ENCODE data around the gene CCDC197.

The CCDC197 gene

DNA sequence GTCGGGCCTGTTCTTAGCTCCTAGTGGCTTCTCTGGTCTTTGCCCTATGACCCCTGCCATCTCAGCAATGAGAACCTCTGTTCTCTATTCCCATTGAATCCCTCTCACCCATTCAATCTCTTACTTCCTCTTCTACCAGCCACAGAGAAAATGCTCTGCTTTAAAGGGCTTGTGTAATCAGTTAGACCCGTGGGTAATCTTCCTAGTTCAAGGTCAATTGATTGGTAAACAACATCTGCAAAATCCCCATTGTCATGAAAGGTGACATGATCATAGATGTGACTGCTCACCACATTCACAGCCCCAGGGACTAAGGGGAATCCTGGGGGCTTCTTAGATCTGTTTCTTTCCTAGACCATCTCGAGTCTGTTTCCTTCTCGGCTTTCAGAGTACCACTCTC lies 7.2 kb upstream of the CCDC197 start:
- in situ Hi-C loops (cut with HindIII; ENCODE audit: low sequenced_read_pairs) = no loop called here
- H3K4me3 ChIP-seq (ENCODE audit: low read depth, low read length) = no peak overlapping the region
- TF ChIP-seq, protein P1, sequence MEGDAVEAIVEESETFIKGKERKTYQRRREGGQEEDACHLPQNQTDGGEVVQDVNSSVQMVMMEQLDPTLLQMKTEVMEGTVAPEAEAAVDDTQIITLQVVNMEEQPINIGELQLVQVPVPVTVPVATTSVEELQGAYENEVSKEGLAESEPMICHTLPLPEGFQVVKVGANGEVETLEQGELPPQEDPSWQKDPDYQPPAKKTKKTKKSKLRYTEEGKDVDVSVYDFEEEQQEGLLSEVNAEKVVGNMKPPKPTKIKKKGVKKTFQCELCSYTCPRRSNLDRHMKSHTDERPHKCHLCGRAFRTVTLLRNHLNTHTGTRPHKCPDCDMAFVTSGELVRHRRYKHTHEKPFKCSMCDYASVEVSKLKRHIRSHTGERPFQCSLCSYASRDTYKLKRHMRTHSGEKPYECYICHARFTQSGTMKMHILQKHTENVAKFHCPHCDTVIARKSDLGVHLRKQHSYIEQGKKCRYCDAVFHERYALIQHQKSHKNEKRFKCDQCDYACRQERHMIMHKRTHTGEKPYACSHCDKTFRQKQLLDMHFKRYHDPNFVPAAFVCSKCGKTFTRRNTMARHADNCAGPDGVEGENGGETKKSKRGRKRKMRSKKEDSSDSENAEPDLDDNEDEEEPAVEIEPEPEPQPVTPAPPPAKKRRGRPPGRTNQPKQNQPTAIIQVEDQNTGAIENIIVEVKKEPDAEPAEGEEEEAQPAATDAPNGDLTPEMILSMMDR (IDR thresholded peaks at IDR 0.05; ENCODE audit: low read depth, low read length) = no peak
- no peak for DNase-seq (ENCODE audit: low read depth, low spot score)

DNA sequence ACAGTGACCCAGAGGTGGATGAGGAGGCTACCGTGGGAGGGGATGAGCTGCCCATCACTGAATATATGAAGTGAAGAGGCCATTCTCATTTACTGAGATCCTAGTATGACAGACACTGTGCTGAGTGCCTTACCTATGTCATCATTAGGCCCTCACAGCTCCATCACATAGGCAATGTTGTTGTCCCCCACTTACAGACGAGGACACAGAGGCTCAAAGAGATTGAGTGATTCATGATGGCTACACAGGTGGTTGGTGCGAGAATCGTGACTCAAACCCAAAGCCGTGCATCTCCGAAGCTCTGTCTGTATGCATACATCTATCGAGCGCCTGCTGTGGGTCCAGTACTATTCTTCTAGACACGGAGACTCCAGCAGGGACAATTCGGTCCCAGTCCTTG lies 5.9 kb upstream of the CCDC197 start:
- DNase-seq (ENCODE audit: low read depth, low spot score) = no peak
- in situ Hi-C loops (cut with HindIII; ENCODE audit: low sequenced_read_pairs) = no loop called here
- H3K4me3 ChIP-seq (ENCODE audit: low read depth, low read length) = no peak overlapping the region
- TF ChIP-seq, protein P1 (IDR thresholded peaks at IDR 0.05; ENCODE audit: low read depth, low read length) = no peak

DNA sequence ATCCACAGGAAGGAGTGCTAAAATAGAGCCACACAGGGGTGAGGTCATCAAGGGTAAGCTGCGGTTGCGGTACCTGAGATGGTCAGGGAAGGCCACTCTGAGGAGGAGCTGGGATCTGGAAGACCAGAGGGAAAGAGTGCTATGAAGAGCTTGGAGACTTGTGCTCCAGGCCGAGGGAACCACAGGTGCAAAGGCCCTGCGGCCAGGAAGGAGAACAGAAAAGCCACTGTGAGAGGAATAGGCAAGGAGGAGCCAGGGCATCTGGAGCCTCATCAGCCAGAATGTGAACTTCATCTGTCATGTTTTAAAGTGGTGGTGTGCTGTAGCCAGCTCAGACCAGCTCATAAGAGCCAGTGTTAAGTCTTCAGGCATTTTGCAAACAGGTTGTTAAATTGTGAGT lies 5.5 kb upstream of the CCDC197 start:
- no peak overlapping the region for H3K4me3 ChIP-seq (ENCODE audit: low read depth, low read length)
- in situ Hi-C loops (cut with HindIII; ENCODE audit: low sequenced_read_pairs) = no loop called here
- TF ChIP-seq, protein P1 (IDR thresholded peaks at IDR 0.05; ENCODE audit: low read depth, low read length) = no peak
- no peak for DNase-seq (ENCODE audit: low read depth, low spot score)

DNA sequence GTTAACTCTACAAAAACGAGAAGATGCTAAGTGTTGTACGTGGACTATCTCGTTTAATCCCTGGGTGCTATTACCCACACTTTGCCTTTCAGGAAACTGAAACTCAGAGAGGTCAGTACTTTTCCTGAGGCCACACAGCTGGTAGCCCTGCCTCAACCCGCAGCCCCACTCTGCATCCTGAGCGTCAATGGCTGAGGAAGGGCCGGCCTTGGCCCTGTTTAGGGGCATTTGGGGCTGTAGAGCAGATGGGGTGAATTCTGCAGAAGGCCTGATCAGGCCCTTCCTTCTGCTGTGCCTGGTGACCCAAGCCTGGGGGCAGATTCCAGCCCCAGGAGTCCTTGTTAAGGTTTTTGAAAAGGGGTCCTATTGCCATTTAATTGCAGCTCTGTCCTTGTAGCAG lies 3.7 kb upstream of the CCDC197 start:
- TF ChIP-seq, protein P1 (IDR thresholded peaks at IDR 0.05; ENCODE audit: low read depth, low read length) = no peak
- no peak for DNase-seq (ENCODE audit: low read depth, low spot score)
- no peak overlapping the region for H3K4me3 ChIP-seq (ENCODE audit: low read depth, low read length)
- in situ Hi-C loops (cut with HindIII; ENCODE audit: low sequenced_read_pairs) = no loop called here

DNA sequence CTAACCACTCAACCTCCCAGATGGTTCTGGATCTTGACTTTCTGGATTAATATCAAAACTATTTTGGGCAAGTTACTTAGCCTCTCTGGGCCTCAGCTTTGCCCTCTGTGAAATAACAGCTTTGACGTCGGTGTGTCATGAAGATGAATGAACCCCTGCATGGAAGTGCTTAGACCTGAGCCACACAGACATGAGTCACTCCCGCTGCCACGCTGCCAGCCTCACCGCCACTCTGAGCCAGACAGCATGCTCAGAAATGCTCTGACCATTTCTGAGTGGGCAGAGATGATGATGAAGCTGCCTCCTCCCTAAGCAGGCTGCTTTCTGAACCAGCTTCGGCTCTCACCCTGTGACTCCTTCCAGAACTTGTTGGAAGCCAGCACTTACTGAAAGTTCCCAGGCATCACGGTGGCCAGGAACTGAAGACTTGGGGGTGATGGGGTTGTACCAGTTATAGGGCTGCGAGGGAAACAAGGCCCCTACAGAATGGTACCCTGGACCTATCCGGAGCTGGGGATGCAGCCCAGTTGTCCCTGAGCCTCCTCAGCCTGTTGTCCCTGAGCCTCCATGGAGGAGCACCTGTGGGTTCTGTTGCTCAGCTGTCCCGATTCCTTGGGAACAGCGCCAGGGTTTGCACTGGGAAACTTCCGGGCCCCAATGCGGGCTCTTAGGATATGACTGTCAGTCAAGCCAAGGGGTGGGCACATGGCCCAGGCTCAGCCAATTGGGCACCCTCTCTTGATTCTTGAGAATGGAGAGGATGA lies 2.0 kb upstream of the CCDC197 start:
- in situ Hi-C loops (cut with HindIII; ENCODE audit: low sequenced_read_pairs) = no loop called here
- DNase-seq (ENCODE audit: low read depth, low spot score) = peak; percentile 72
- H3K4me3 ChIP-seq (ENCODE audit: low read depth, low read length) = no peak overlapping the region
- TF ChIP-seq, protein P1 (IDR thresholded peaks at IDR 0.05; ENCODE audit: low read depth, low read length) = no peak

DNA sequence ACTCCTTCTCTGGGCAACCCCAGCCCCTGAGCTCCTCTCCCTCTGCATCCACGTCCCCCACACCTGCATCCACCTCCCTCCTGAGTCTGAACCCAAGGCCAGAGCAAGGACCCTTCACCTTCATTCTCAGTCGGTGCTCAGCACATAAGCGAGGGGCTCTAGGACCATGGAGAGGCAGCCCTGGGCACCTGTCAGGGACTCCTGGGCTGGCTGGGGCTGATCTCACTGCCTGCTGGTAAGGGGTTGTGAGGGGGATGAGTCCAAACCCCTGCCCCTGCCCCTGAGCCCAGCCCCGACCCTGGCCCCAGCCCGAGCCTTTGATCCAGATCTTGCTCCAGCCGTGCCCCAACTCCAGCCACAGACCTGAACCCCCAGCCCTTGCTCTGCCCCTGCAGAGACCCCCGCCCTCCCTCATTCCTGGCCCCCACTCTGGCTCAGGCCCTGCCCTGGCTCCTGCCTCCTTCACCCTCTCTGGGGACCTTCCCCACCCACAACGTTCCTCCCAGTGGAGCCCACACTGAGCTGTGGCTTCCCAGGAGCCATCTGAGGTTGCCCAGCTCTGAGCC lies 888 bp upstream of the CCDC197 start:
- H3K4me3 ChIP-seq (ENCODE audit: low read depth, low read length) = no peak overlapping the region
- TF ChIP-seq, protein P1 (IDR thresholded peaks at IDR 0.05; ENCODE audit: low read depth, low read length) = no peak
- in situ Hi-C loops (cut with HindIII; ENCODE audit: low sequenced_read_pairs) = no loop called here
- no peak for DNase-seq (ENCODE audit: low read depth, low spot score)
